H7 (cell line): Measurements from ENCODE around the gene CLEC10A. TPM values are rescaled to one million over a fixed set of nuclear protein-coding genes. Genes with fewer than 3 reads are reported as not detected.
A peak's percentile ranks its signal among the peaks of the same experiment; 100 is the strongest.

Experiments
- DNase-seq: peaks from one replicate; pipeline ENCODE4 v3.0.0; 2012
- H3K27me3 ChIP-seq: 2 replicates; pipeline ENCODE4 v1.6.0; 2011; ENCODE audit warnings: mild to moderate bottlenecking, low read length; ENCODE audit not compliant: control insufficient read depth, insufficient read depth
- H3K36me3 ChIP-seq: replicated peaks from 2 replicates; pipeline ENCODE4 v1.5.1; 2011; ENCODE audit warnings: low read length; ENCODE audit not compliant: control insufficient read depth, insufficient read depth
- H3K4me3 ChIP-seq: 2 replicates; pipeline ENCODE4 v1.5.1; 2011; ENCODE audit warnings: low read depth, mild to moderate bottlenecking, control low read depth, low read length, moderate library complexity; ENCODE audit not compliant: insufficient read depth
- total RNA-seq: library from RNA; depleted of rRNA; stranded (reverse); fragments of >200 nt; shearing (Covaris generic); gene quantifications from 2 replicates; pipeline ENCODE4 v1.2.3, GENCODE V29; 2014

The CLEC10A gene
- total RNA-seq, 1 experiment from 2014 or later = not detected

GRCh38 chr17:7043497-7044198 is 36.4 kb downstream of the CLEC10A start, which contains the start of gene SLC16A11:
TSS of gene SLC16A11 (minus strand) at chr17:7044092. CDS start at chr17:7043513, 579 bp downstream.
- Histone ChIP-seq H3K4me3 (peak within 1 kb of the TSS; percentile 53), H3K36me3 (no peaks in the 10 kb centered on the region), H3K27me3 (peaks cover 47% of the 10 kb centered on the region)
- peak; percentile 85 for DNase-seq

GRCh38 chr17:7043182-7043496 is 36.9 kb downstream of the CLEC10A start:
- peak overlapping the region; percentile 53 for H3K4me3 ChIP-seq
- H3K27me3 ChIP-seq = peaks cover 48% of the 10 kb centered on the region
- no peaks in the 10 kb centered on the region for H3K36me3 ChIP-seq
- no peak for DNase-seq

- no peaks in the 10 kb centered on the region for H3K36me3 ChIP-seq
- H3K4me3 ChIP-seq = peak overlapping the region; percentile 53
- peaks cover 48% of the 10 kb centered on the region for H3K27me3 ChIP-seq
- peak; percentile 90 for DNase-seq
Observed at GRCh38 chr17:7042501-7043181, 37.4 kb downstream of the CLEC10A start.

GRCh38 chr17:7041607-7042500 is 38.2 kb downstream of the CLEC10A start:
- DNase-seq = peak; percentile 87
- no peaks in the 10 kb centered on the region for H3K36me3 ChIP-seq
- H3K27me3 ChIP-seq = peaks cover 46% of the 10 kb centered on the region
- H3K4me3 ChIP-seq = peak overlapping the region; percentile 53

DNA sequence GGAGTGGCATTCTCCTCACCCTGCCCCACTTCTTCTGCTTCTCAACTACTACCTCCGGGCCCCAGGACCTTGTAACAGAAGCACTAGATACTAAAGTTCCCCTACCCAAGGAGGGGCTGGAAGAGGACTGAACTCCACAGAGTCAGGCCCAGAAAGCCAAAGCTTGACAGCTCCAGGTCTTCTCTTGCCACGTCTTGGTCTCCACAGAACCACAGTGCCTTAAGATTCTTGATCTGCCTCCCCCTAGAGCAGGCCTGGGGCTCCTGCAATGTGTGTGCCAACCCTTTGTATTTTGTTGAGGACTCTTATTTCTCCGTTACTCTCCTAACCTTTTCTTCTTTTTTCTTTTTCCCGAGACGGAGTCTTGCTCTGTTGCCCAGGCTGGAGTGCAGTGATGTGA is 40.2 kb downstream of the CLEC10A start:
- peaks cover 36% of the 10 kb centered on the region for H3K27me3 ChIP-seq
- H3K36me3 ChIP-seq = no peaks in the 10 kb centered on the region
- DNase-seq = no peak
- H3K4me3 ChIP-seq = no peak overlapping the region

GRCh38 chr17:7038025-7038862 is 41.8 kb downstream of the CLEC10A start:
- Histone ChIP-seq H3K27me3 (peaks cover 22% of the 10 kb centered on the region), H3K4me3 (no peak overlapping the region), H3K36me3 (no peaks in the 10 kb centered on the region)
- DNase-seq = peak; percentile 74

DNA sequence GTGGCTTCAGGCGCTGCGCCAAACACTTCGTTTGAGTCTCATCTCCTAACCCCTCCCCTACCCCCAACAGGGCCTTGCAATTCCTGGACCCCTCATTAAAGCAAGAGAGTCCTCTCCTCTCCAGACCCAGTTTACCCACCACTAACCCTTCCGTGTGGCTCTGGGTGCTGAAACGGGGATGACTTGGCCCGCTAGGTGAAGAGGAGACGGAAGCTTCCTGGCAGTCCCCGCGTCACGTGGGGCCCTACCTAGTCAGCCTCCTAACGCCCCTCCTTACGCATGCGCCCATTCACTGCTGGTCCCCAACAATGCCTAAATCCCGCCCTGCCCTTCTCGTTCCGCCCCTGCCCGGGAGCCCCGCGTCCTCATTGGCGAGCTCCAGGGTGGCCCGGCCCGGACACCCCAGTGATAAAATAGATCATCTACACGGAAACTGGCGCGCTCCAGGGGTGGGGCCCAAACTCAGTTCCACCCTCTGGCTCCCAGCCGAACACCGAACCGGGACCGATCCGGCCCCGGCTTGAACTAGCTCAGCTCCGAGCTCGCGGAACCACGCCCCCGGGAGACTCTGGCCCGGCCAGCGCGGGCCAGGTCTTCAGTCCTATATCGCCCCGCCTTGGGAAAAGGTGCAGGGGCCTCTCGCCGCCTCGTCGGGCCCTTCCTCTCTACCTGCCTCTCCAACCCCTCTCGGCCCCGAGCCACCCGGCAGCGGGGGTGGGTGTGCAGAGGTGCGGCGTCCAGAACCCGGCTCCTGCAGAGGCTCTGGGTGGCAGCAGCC is 44.3 kb downstream of the CLEC10A start, which contains the start of gene SLC16A13:
Gene SLC16A13, plus strand, starts transcription at position 425 of the 778 bp plus-strand sequence. CDS start 368 bp downstream, outside the sequence.
- H3K36me3 ChIP-seq = no peaks in the 10 kb centered on the region
- H3K27me3 ChIP-seq = peaks cover 5% of the 10 kb centered on the region; the same call in 1 of the 2 replicates
- peak; percentile 100 for DNase-seq
- peak within 1 kb of the TSS; percentile 85 for H3K4me3 ChIP-seq

DNA sequence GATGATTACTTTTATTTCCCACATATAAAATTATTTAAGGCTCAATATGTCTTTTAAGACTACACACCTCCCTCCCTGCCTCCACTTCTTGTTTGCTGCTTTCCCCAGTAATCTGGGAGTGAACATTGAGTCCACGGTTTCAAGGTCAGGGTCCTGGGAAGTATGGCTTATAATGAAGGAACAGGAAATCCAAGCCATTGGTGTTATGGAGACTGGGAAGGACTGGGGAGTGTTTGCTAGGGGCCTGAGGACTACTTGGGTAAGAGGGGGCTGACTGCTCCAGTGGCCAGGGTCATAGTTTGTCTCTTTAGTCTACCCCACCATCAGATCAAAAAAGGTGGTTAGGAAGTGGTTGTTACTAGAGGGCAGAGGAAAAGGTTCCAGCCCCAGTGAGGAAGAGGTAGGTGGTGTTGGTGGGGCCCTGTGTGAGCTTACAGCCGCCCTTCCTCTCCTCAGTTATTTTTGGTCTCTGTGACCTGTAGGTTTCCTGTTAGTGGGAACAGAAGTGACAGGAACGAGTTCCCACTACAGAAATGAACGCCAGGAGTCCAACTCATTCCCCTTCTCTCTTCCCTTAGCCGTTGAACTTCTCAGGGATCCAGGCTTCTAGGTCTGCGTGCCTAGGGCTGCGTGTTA is 45.0 kb downstream of the CLEC10A start:
- Histone ChIP-seq H3K36me3 (no peaks in the 10 kb centered on the region), H3K4me3 (peak overlapping the region; percentile 85), H3K27me3 (peaks cover 5% of the 10 kb centered on the region; the same call in 1 of the 2 replicates)
- DNase-seq = no peak

- no peak for DNase-seq
- no peaks in the 10 kb centered on the region; the same call in 1 of the 2 replicates for H3K36me3 ChIP-seq
Observed at GRCh38 chr17:7029659-7030058, 50.4 kb downstream of the CLEC10A start.

GRCh38 chr17:7029096-7029495 is 51.0 kb downstream of the CLEC10A start:
- no peaks in the 10 kb centered on the region; the same call in 1 of the 2 replicates for H3K36me3 ChIP-seq
- H3K4me3 ChIP-seq = no peak overlapping the region
- DNase-seq = no peak
- no peaks in the 10 kb centered on the region; the same call in 1 of the 2 replicates for H3K27me3 ChIP-seq

More at GRCh38 chr17:7029659-7030058, 50.4 kb downstream of the CLEC10A start:
- Histone ChIP-seq H3K4me3 (no peak overlapping the region), H3K27me3 (no peaks in the 10 kb centered on the region; the same call in 1 of the 2 replicates)

- H3K36me3 ChIP-seq = no peaks in the 10 kb centered on the region; the same call in 1 of the 2 replicates
- DNase-seq = no peak
- H3K4me3 ChIP-seq = no peak overlapping the region
- H3K27me3 ChIP-seq = peaks cover 12% of the 10 kb centered on the region
Observed at GRCh38 chr17:7027335-7027734, 52.7 kb downstream of the CLEC10A start.

DNA sequence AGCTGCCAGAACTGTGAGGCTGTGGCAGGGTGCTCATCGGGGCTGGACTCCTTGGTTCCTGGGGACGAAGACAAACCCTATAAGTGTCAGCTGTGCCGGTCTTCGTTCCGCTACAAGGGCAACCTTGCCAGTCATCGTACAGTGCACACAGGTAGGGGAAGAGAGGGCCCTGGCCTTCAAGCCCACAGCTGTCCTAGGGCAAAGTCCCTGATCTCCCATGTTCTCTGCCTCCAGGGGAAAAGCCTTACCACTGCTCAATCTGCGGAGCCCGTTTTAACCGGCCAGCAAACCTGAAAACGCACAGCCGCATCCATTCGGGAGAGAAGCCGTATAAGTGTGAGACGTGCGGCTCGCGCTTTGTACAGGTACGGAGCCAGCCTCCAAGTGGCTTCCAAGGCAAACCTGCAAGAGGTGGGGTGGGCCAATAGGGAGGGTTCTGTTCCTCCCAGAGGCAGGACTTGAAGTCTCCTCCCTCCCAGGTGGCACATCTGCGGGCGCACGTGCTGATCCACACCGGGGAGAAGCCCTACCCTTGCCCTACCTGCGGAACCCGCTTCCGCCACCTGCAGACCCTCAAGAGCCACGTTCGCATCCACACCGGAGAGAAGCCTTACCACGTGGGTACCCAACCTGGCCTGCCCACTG is 53.5 kb downstream of the CLEC10A start:
- H3K4me3 ChIP-seq = no peak overlapping the region
- DNase-seq = no peak

More for the DNA sequence above, 53.5 kb downstream of the CLEC10A start:
- no peaks in the 10 kb centered on the region; the same call in 1 of the 2 replicates for H3K36me3 ChIP-seq
- H3K27me3 ChIP-seq = peaks cover 18% of the 10 kb centered on the region
